ENCODE measurements around the gene DNAL4.
A peak's percentile ranks its signal among the peaks of the same experiment; 100 is the strongest.

DNAL4 gene

GRCh38 chr22:38738475-38739070, 55.4 kb downstream of the DNAL4 start:
- no peak for DNase-seq

GRCh38 chr22:38737302-38738060, 56.5 kb downstream of the DNAL4 start:
- DNase-seq = no peak

- DNase-seq = no peak
These were observed 57.7 kb downstream of the DNAL4 start for GRCh38 chr22:38736257-38736570.

GRCh38 chr22:38735465-38736256, 58.3 kb downstream of the DNAL4 start:
- DNase-seq = no peak

- DNase-seq = no peak
These were observed 58.8 kb downstream of the DNAL4 start for GRCh38 chr22:38735126-38735464.

- DNase-seq = no peak
These were observed 59.4 kb downstream of the DNAL4 start for GRCh38 chr22:38734421-38735100.

GRCh38 chr22:38733724-38734381, 60.1 kb downstream of the DNAL4 start:
- peak; percentile 55 for DNase-seq

GRCh38 chr22:38733329-38733723, 60.6 kb downstream of the DNAL4 start:
- DNase-seq = peak; percentile 10

GRCh38 chr22:38732251-38732815, 61.6 kb downstream of the DNAL4 start:
- DNase-seq = no peak

GRCh38 chr22:38731703-38732161, 62.2 kb downstream of the DNAL4 start:
- DNase-seq = no peak

- DNase-seq = no peak
These were observed 63.5 kb downstream of the DNAL4 start for GRCh38 chr22:38730411-38730871.

GRCh38 chr22:38729946-38730345, 64.0 kb downstream of the DNAL4 start:
- no peak for DNase-seq

- no peak for DNase-seq
These were observed 64.8 kb downstream of the DNAL4 start for GRCh38 chr22:38728871-38729796.
